GM19372 (cell line): ENCODE data around the gene KNCN.

Source experiments
- ATAC-seq: cut with Tn5 transposase; IDR thresholded peaks from one replicate; pipeline ENCODE4 v1.9.1; 2021; ENCODE audit warnings: mild to moderate bottlenecking, low read depth, moderate library complexity; ENCODE audit not compliant: unreplicated experiment

KNCN gene

GRCh38 chr1:46546210-46546609, 5.2 kb downstream of the KNCN start:
- ATAC-seq, result no peak

- ATAC-seq, result no peak
Measured at GRCh38 chr1:46545784-46546183, 5.7 kb downstream of the KNCN start.

GRCh38 chr1:46544561-46545240, 6.7 kb downstream of the KNCN start:
- ATAC-seq, result no peak

GRCh38 chr1:46543761-46544560, 7.5 kb downstream of the KNCN start:
- no peak for ATAC-seq

- no peak for ATAC-seq
Measured at GRCh38 chr1:46543382-46543760, 8.1 kb downstream of the KNCN start.

- ATAC-seq, result no peak
Measured at GRCh38 chr1:46539972-46540371, 11.5 kb downstream of the KNCN start.

GRCh38 chr1:46538147-46538546, 13.3 kb downstream of the KNCN start:
- no peak for ATAC-seq

GRCh38 chr1:46537651-46538050, 13.8 kb downstream of the KNCN start:
- ATAC-seq, result no peak

- ATAC-seq, result no peak
Measured at GRCh38 chr1:46536527-46536926, 14.9 kb downstream of the KNCN start.

GRCh38 chr1:46535063-46535462, 16.4 kb downstream of the KNCN start:
- no peak for ATAC-seq

GRCh38 chr1:46533179-46533864, 18.1 kb downstream of the KNCN start:
- ATAC-seq, result peak; percentile 45

- peak; percentile 54 for ATAC-seq
Measured at GRCh38 chr1:46532498-46533178, 18.8 kb downstream of the KNCN start.

GRCh38 chr1:46532095-46532494, 19.4 kb downstream of the KNCN start:
- ATAC-seq, result no peak

- ATAC-seq, result no peak
Measured at GRCh38 chr1:46530791-46531409, 20.5 kb downstream of the KNCN start.

- ATAC-seq, result no peak
Measured at GRCh38 chr1:46530311-46530710, 21.1 kb downstream of the KNCN start.

- no peak for ATAC-seq
Measured at GRCh38 chr1:46529031-46529630, 22.3 kb downstream of the KNCN start.

GRCh38 chr1:46528297-46528955, 23.0 kb downstream of the KNCN start:
- no peak for ATAC-seq

- peak; percentile 58 for ATAC-seq
Measured at GRCh38 chr1:46527474-46528296, 23.8 kb downstream of the KNCN start.
